ENCODE data around the gene MIPOL1.

DNA sequence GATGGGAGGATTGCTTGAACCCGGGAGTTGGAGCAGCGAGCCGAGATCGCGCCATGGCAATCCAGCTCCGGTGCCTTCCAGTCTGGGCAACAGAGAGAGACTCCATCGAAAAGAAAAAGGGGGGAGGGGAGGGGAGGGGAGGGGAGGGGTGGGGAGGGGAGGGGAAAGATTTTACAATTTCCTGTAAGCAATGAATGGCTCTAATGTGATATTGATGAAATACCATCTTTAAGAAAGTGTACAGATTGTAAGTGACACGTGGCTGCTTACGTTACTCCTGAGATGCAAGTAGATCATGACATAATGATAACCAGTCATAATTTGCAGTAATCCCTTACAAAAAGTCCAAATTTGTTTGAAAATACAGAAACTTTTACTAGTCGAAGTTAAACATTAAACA lies 26.7 kb upstream of the MIPOL1 start:
- no peak for TF ChIP-seq GATA2 (IDR thresholded peaks at IDR 0.05; ENCODE audit: low read depth, low read length)
- TF ChIP-seq GATA3 (IDR thresholded peaks at IDR 0.05; ENCODE audit: low read depth, low read length) = no peak
